HCT116 (cell line): ENCODE results near the gene TGFBR3L. TPM values are rescaled to one million over a fixed set of nuclear protein-coding genes. Genes with fewer than 3 reads are reported as not detected.

ENCODE experiments used
- ATAC-seq: fragments of 200-7000 bp; cut with Tn5 transposase; 2 replicates; pipeline ENCODE4 v1.9.1; 2020; ENCODE audit warnings: mild to moderate bottlenecking, moderate library complexity
- BruUV-seq: library from RNA; stranded (reverse); fragments of 400-500 nt; replicated peaks from 2 replicates; lab custom pipeline; 2021; lab: Mats Ljungman, UMichigan
- CTCF ChIA-PET: fragments of 300-600 bp; sonication (Branson Sonifier 250); formaldehyde crosslinking; loops from one replicate; lab custom pipeline; 2021; ENCODE audit warnings: antibody characterized with exemption; lab: Charles Lee
- POLR2A ChIA-PET: fragments of 300-600, 350-600 bp; sonication (Branson Sonifier 250); formaldehyde crosslinking; loops from one replicate; lab custom pipeline; 2021; ENCODE audit warnings: antibody characterized with exemption; lab: Charles Lee
- RAD21 ChIA-PET, 2 experiments: fragments of 300-600 bp; sonication (Branson Sonifier 250); formaldehyde crosslinking; loops; one replicate each; lab custom pipeline; 2023; ENCODE audit warnings: low total read pairs in 2 of 2; ENCODE audit not compliant: uncharacterized antibody in 2 of 2, unreplicated experiment in 2 of 2, low non-redundant PET in 1 of 2; lab: Charles Lee
- DNase-seq: peaks from one replicate; pipeline ENCODE4 v3.0.0-alpha.2; 2010; ENCODE audit warnings: low read depth, low spot score
- H2AFZ ChIP-seq: fragments of 200-600 bp; shearing (Covaris generic), sonication (generic); 2 replicates; pipeline ENCODE4 v1.6.1; 2017; ENCODE audit warnings: low read depth, mixed run types, mixed read lengths, antibody characterized with exemption, low read length; ENCODE audit not compliant: poor library complexity, severe bottlenecking
- H3K27ac ChIP-seq: 2 replicates; pipeline ENCODE4 v1.5.1; 2012; ENCODE audit warnings: low read depth, low read length
- H3K27me3 ChIP-seq: fragments of 200-600 bp; sonication (generic); 2 replicates; pipeline ENCODE4 v1.6.1; 2016; ENCODE audit warnings: mixed run types, low read length, mixed read lengths; ENCODE audit not compliant: insufficient read depth
- H3K36me3 ChIP-seq, 2 experiments: fragments of 200-500 bp in 1 of 2; fragments of 200-600 bp in 1 of 2; sonication (Bioruptor generic) in 1 of 2; sonication (generic) in 1 of 2; 2 replicates each; pipeline versions ENCODE4 v1.5.1 to v1.6.1; 2014 to 2016; ENCODE audit warnings: low read length in 2 of 2, inconsistent platforms in 1 of 2, mixed read lengths in 1 of 2, mixed run types in 1 of 2; ENCODE audit not compliant: insufficient read depth in 2 of 2, control insufficient read depth in 1 of 2
- H3K4me1 ChIP-seq, 2 experiments: fragments of 200-600 bp in 1 of 2; sonication (generic) in 1 of 2; 2 replicates each; pipeline versions ENCODE4 v1.5.1 to v1.6.1; 2012 to 2017; ENCODE audit warnings: low read length in 2 of 2, inconsistent platforms in 1 of 2, mild to moderate bottlenecking in 1 of 2, mixed read lengths in 1 of 2, mixed run types in 1 of 2, moderate library complexity in 1 of 2; ENCODE audit not compliant: insufficient read depth in 2 of 2, control insufficient read depth in 1 of 2
- H3K4me2 ChIP-seq: fragments of 200-600 bp; sonication (generic); 2 replicates; pipeline ENCODE4 v1.6.1; 2017; ENCODE audit warnings: mixed run types, low read length, mixed read lengths
- H3K4me3 ChIP-seq, 2 experiments: fragments of 200-600 bp in 1 of 2; sonication (generic) in 1 of 2; replicated peaks in 1 of 2; 2 replicates each; pipeline ENCODE4 v1.5.1; 2011 to 2016; ENCODE audit warnings: low read length in 2 of 2, control low read depth in 1 of 2, low read depth in 1 of 2, mild to moderate bottlenecking in 1 of 2, mixed read lengths in 1 of 2, mixed run types in 1 of 2
- H3K79me2 ChIP-seq: fragments of 200-600 bp; sonication (generic); 2 replicates; pipeline ENCODE4 v1.6.1; 2017; ENCODE audit warnings: mild to moderate bottlenecking, mixed run types, low read length, moderate library complexity, mixed read lengths; ENCODE audit not compliant: insufficient read depth
- H3K9ac ChIP-seq: fragments of 200-600 bp; sonication (generic); 2 replicates; pipeline ENCODE4 v1.6.1; 2016; ENCODE audit warnings: low read length, mixed read lengths
- H3K9me2 ChIP-seq: fragments of 200-600 bp; sonication (generic), shearing (Covaris generic); 2 replicates; pipeline ENCODE4 v1.6.1; 2017; ENCODE audit warnings: mixed run types, mild to moderate bottlenecking, moderate library complexity; ENCODE audit not compliant: insufficient read depth
- H3K9me3 ChIP-seq, 2 experiments: fragments of 200-500 bp in 1 of 2; fragments of 200-600 bp in 1 of 2; sonication (Bioruptor generic) in 1 of 2; sonication (generic) in 1 of 2; 2 replicates each; pipeline ENCODE4 v1.6.1; 2014 to 2017; ENCODE audit warnings: low read length in 2 of 2, mixed read lengths in 2 of 2, inconsistent platforms in 1 of 2, low read depth in 1 of 2, mild to moderate bottlenecking in 1 of 2, mixed run types in 1 of 2, moderate library complexity in 1 of 2; ENCODE audit not compliant: control insufficient read depth in 1 of 2, insufficient read depth in 1 of 2
- H4K20me1 ChIP-seq: fragments of 200-600 bp; sonication (generic), shearing (Covaris generic); 2 replicates; pipeline ENCODE4 v1.6.1; 2017; ENCODE audit warnings: mixed run types, mild to moderate bottlenecking, moderate library complexity; ENCODE audit not compliant: insufficient read depth
- CEBPB ChIP-seq: IDR thresholded peaks from 2 replicates; pipeline ENCODE4 v1.6.1; 2012; ENCODE audit warnings: low read depth
- EGR1 ChIP-seq: IDR thresholded peaks from 2 replicates; pipeline ENCODE4 v1.6.1; 2012; ENCODE audit warnings: low read depth
- EZH2 ChIP-seq: fragments of 200-600 bp; sonication (generic); IDR thresholded peaks from 2 replicates; pipeline ENCODE4 v1.6.1; 2017; ENCODE audit warnings: antibody characterized with exemption, mixed run types
- FOSL1 ChIP-seq: IDR thresholded peaks from 2 replicates; pipeline ENCODE4 v1.6.1; 2012; ENCODE audit warnings: low read depth
- POLR2A ChIP-seq: IDR thresholded peaks from 2 replicates; pipeline ENCODE4 v1.7.0; 2011; ENCODE audit warnings: borderline replicate concordance; ENCODE audit not compliant: insufficient read depth, insufficient read length; ENCODE audit errors: extremely low read depth
- POLR2AphosphoS5 ChIP-seq: IDR thresholded peaks from 2 replicates; pipeline ENCODE4 v1.6.1; 2011; ENCODE audit warnings: mild to moderate bottlenecking, low read depth, low read length, moderate library complexity
- REST ChIP-seq: IDR thresholded peaks from 2 replicates; pipeline ENCODE4 v1.6.1; 2012; ENCODE audit warnings: low read depth
- SP1 ChIP-seq: IDR thresholded peaks from 2 replicates; pipeline ENCODE4 v1.6.1; 2012; ENCODE audit warnings: low read depth
- SRF ChIP-seq: IDR thresholded peaks from 2 replicates; pipeline ENCODE4 v1.6.1; 2012; ENCODE audit warnings: low read depth
- TCF7L2 ChIP-seq: IDR thresholded peaks from 2 replicates; pipeline ENCODE4 v1.7.0; 2011; ENCODE audit warnings: borderline replicate concordance, inconsistent platforms; ENCODE audit not compliant: insufficient read depth, insufficient read length; ENCODE audit errors: extremely low read depth
- YY1 ChIP-seq: IDR thresholded peaks from 2 replicates; pipeline ENCODE4 v1.6.1; 2011; ENCODE audit warnings: low read length, low read depth, moderate library complexity, mild to moderate bottlenecking; ENCODE audit not compliant: insufficient replicate concordance; ENCODE audit errors: extremely low read depth
- intact Hi-C: fragments of 100-400 bp; cut with micrococcal nuclease; formaldehyde crosslinking; loops from 2 replicates; pipeline ENCODE4 v1.10.0; 2022
- total RNA-seq: library from RNA; stranded (reverse); gene quantifications from one replicate; pipeline ENCODE4 v1.2.1, GENCODE V29; 2021; ENCODE audit not compliant: unreplicated experiment

TGFBR3L gene
- total RNA-seq, 1 experiment from 2014 or later = 30.9 TPM

- DNase-seq (no peak), ATAC-seq (no peak)
- Histone ChIP-seq H3K9ac (no peak overlapping the region), H3K9me3 (no peaks in the 10 kb centered on the region), H4K20me1 (no peaks in the 10 kb centered on the region), H3K27me3 (no peaks in the 10 kb centered on the region), H3K4me3 (no peak overlapping the region), H2AFZ (no peak overlapping the region), H3K9me2 (no peaks in the 10 kb centered on the region), H3K4me1 (peaks cover 3 to 27% of the 10 kb centered on the region in 2 experiments; a peak in 2 of 4 replicates), H3K36me3 (peaks cover 0 to 9% of the 10 kb centered on the region in 2 experiments; a peak in 2 of 4 replicates), H3K79me2 (peaks cover 25% of the 10 kb centered on the region), H3K4me2 (no peak overlapping the region), H3K27ac (no peak overlapping the region)
- intact Hi-C loops = no loop called here
- ChIA-PET RAD21 (no interaction called here), CTCF (interaction anchor here (1.3 kb wide), 1 partner anchor 32 kb away, joined by 5 read pairs; no protein-coding TSS in a partner anchor), POLR2A (interaction anchor here (1.1 to 1.4 kb wide), 4 partner anchors 9 to 31 kb away, joined by 3 to 5 read pairs (median 4); partner anchors contain the start of gene LRRC8E)
- no peak for TF ChIP-seq POLR2AphosphoS5
- TF ChIP-seq FOSL1 = no peak
- TF ChIP-seq REST = no peak
- TF ChIP-seq SRF = no peak
- no TSS peak for BruUV-seq
Measured at GRCh38 chr19:7900401-7900870, 14.2 kb upstream of the TGFBR3L start.

GRCh38 chr19:7900931-7901330 is 13.7 kb upstream of the TGFBR3L start:
- H3K27ac ChIP-seq = no peak overlapping the region
- no peak overlapping the region for H2AFZ ChIP-seq
- no peaks in the 10 kb centered on the region for H3K9me2 ChIP-seq
- H3K36me3 ChIP-seq = peaks cover 0 to 9% of the 10 kb centered on the region in 2 experiments; a peak in 2 of 4 replicates
- RAD21 ChIA-PET = no interaction called here
- CTCF ChIA-PET = interaction anchor here (1.3 kb wide), 1 partner anchor 32 kb away, joined by 5 read pairs; no protein-coding TSS in a partner anchor
- no TSS peak for BruUV-seq
- intact Hi-C loops = no loop called here
- H3K79me2 ChIP-seq = peaks cover 30% of the 10 kb centered on the region
- H3K4me3 ChIP-seq = no peak overlapping the region
- DNase-seq (no peak), ATAC-seq (no peak)
- H4K20me1 ChIP-seq = no peaks in the 10 kb centered on the region
- POLR2A ChIA-PET = interaction anchor here (1.3 to 1.4 kb wide), 3 partner anchors 9 to 32 kb away, joined by 4 to 5 read pairs (median 4); partner anchors contain the start of gene LRRC8E
- H3K9ac ChIP-seq = no peak overlapping the region
- H3K9me3 ChIP-seq = no peaks in the 10 kb centered on the region
- H3K4me2 ChIP-seq = no peak overlapping the region
- no peaks in the 10 kb centered on the region for H3K27me3 ChIP-seq
- TF ChIP-seq EGR1 (no peak), EZH2 (no peak), CEBPB (no peak), REST (no peak), POLR2A (no peak), SP1 (no peak), TCF7L2 (no peak), YY1 (no peak)
- H3K4me1 ChIP-seq = peaks cover 3 to 27% of the 10 kb centered on the region in 2 experiments; a peak in 2 of 4 replicates
